ENCODE results near the gene PCDHGA2. TPM values are rescaled to one million over a fixed set of nuclear protein-coding genes. Genes with fewer than 3 reads are reported as not detected.

The PCDHGA2 gene
- total RNA-seq, 2 donors from 2014 or later, result 0.22 to 0.50 TPM

DNA sequence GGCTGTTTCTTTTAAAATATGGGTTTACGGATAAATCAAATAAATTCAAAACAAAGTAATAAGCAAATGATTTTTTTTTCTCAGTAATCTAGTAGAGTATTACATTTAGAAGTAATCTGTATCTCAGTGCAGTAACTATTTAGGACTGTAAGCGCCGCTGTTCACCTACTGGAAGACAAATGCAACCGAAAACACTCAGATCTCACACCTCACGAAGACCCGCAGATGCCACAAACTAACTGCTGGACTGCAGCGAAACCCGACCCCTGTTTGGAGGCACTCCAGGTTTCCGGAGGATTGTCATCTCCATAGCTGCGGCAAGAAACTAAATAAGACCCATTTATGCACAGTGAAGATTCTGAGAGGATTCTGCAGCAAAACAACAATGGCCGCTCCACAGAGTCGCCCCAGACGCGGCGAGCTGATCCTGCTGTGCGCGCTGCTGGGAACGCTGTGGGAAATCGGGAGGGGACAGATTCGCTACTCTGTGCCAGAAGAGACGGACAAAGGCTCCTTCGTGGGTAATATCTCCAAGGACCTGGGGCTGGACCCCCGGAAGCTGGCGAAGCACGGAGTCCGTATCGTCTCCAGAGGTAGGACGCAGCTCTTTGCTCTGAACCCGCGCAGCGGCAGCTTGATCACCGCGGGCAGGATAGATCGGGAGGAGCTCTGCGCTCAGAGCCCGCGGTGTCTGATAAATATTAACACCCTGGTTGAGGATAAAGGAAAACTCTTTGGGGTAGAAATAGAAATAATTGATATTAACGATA lies 54.1 kb downstream of the PCDHGA2 start, which contains the start of gene PCDHGA8:
Gene PCDHGA8 (plus strand): TSS at position 205 of the 770 bp plus-strand sequence. CDS start 181 bp downstream, at position 386.
- TF ChIP-seq, protein P1, sequence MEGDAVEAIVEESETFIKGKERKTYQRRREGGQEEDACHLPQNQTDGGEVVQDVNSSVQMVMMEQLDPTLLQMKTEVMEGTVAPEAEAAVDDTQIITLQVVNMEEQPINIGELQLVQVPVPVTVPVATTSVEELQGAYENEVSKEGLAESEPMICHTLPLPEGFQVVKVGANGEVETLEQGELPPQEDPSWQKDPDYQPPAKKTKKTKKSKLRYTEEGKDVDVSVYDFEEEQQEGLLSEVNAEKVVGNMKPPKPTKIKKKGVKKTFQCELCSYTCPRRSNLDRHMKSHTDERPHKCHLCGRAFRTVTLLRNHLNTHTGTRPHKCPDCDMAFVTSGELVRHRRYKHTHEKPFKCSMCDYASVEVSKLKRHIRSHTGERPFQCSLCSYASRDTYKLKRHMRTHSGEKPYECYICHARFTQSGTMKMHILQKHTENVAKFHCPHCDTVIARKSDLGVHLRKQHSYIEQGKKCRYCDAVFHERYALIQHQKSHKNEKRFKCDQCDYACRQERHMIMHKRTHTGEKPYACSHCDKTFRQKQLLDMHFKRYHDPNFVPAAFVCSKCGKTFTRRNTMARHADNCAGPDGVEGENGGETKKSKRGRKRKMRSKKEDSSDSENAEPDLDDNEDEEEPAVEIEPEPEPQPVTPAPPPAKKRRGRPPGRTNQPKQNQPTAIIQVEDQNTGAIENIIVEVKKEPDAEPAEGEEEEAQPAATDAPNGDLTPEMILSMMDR (IDR thresholded peaks at IDR 0.05), result no peak
- Histone ChIP-seq H3K36me3 (no peaks in the 10 kb centered on the region), H3K4me1 (no peaks in the 10 kb centered on the region), H3K9me3 (no peaks in the 10 kb centered on the region), H3K27me3 (no peaks in the 10 kb centered on the region), H3K4me3 (no peak within 1 kb of the TSS), H3K9ac (ENCODE audit: low read depth in 2 of 2, low read length in 2 of 2) (no peak within 1 kb of the TSS), H3K27ac (no peak within 1 kb of the TSS)
- intact Hi-C loops (cut with DNase I), result no loop called here
- DNase-seq, result no peak

Other genes with a start within 250 kb of the PCDHGA2 start
- 1 to 10 TPM in 1 of 2 donors, under 1 TPM in 1; 0.40 to 1.6 TPM for gene PCDHB2, start 244.1 kb upstream of the PCDHGA2 start, total RNA-seq
- gene PCDHB3, start 238.3 kb upstream of the PCDHGA2 start, total RNA-seq, result 1 to 10 TPM in 1 of 2 donors, under 1 TPM in 1; 0.40 to 1.5 TPM
- under 1 TPM; 0.17 to 0.96 TPM for gene PCDHB4, start 216.9 kb upstream of the PCDHGA2 start, total RNA-seq
- gene PCDHB5, start 203.6 kb upstream of the PCDHGA2 start, total RNA-seq, result under 1 TPM; 0.10 to 0.66 TPM
- gene PCDHB6, start 188.7 kb upstream of the PCDHGA2 start, total RNA-seq, result under 1 TPM; 0.11 to 0.15 TPM
- under 1 TPM; 0.15 to 0.40 TPM for gene PCDHB7, start 166.1 kb upstream of the PCDHGA2 start, total RNA-seq
- under 1 TPM; 0.25 to 0.40 TPM for gene PCDHB8, start 161.0 kb upstream of the PCDHGA2 start, total RNA-seq
- gene PCDHB16, start 156.4 kb upstream of the PCDHGA2 start, total RNA-seq, result under 1 TPM; 0.17 to 0.53 TPM
- under 1 TPM; 0.47 to 0.53 TPM for gene PCDHB9, start 151.6 kb upstream of the PCDHGA2 start, total RNA-seq
- 1 to 10 TPM in 1 of 2 donors, under 1 TPM in 1; 0.17 to 1.1 TPM for gene PCDHB10, start 146.4 kb upstream of the PCDHGA2 start, total RNA-seq
- gene PCDHB11, start 139.1 kb upstream of the PCDHGA2 start, total RNA-seq, result 1 to 10 TPM in 1 of 2 donors, under 1 TPM in 1; 0.59 to 2.2 TPM
- under 1 TPM; 0.40 to 0.56 TPM for gene PCDHB12, start 130.0 kb upstream of the PCDHGA2 start, total RNA-seq
- 1 to 10 TPM in 1 of 2 donors, under 1 TPM in 1; 0.40 to 1.3 TPM for gene PCDHB13, start 124.8 kb upstream of the PCDHGA2 start, total RNA-seq
- gene PCDHB14, start 115.4 kb upstream of the PCDHGA2 start, total RNA-seq, result 1 to 10 TPM in 1 of 2 donors, under 1 TPM in 1; 0.62 to 1.8 TPM
- 1 to 10 TPM in 1 of 2 donors, under 1 TPM in 1; 0.27 to 1.8 TPM for gene PCDHB15, start 93.4 kb upstream of the PCDHGA2 start, total RNA-seq
- 1 to 10 TPM in 1 of 2 donors, under 1 TPM in 1; 0.21 to 1.1 TPM for gene SLC25A2, start 34.7 kb upstream of the PCDHGA2 start, total RNA-seq
- 10 to 100 TPM; 49.3 to 70.2 TPM for gene TAF7, start 18.0 kb upstream of the PCDHGA2 start, total RNA-seq
- under 1 TPM; 0.10 to 0.37 TPM for gene PCDHGA1, start 8.2 kb upstream of the PCDHGA2 start, total RNA-seq
- gene PCDHGA3, start 5.1 kb downstream of the PCDHGA2 start, total RNA-seq, result under 1 TPM; 0.10 to 0.21 TPM
- gene PCDHGB1, start 11.3 kb downstream of the PCDHGA2 start, total RNA-seq, result 1 to 10 TPM in 1 of 2 donors, under 1 TPM in 1; 0.15 to 1.7 TPM
- gene PCDHGA4, start 16.3 kb downstream of the PCDHGA2 start, total RNA-seq, result 1 to 10 TPM in 1 of 2 donors, under 1 TPM in 1; 0.20 to 1.4 TPM
- 1 to 10 TPM in 1 of 2 donors, under 1 TPM in 1; 0.47 to 1.8 TPM for gene PCDHGB2, start 21.2 kb downstream of the PCDHGA2 start, total RNA-seq
- 1 to 10 TPM in 1 of 2 donors, under 1 TPM in 1; 0.52 to 1.1 TPM for gene PCDHGA5, start 25.4 kb downstream of the PCDHGA2 start, total RNA-seq
- 1 to 10 TPM in 1 of 2 donors, under 1 TPM in 1; 0.57 to 1.1 TPM for gene PCDHGB3, start 31.5 kb downstream of the PCDHGA2 start, total RNA-seq
- gene PCDHGA6, start 35.1 kb downstream of the PCDHGA2 start, total RNA-seq, result 1 to 10 TPM in 1 of 2 donors, under 1 TPM in 1; 0.82 to 1.5 TPM
- gene PCDHGA7, start 44.0 kb downstream of the PCDHGA2 start, total RNA-seq, result 1 to 10 TPM in 1 of 2 donors, under 1 TPM in 1; 0.59 to 1.0 TPM
- gene PCDHGB4, start 48.9 kb downstream of the PCDHGA2 start, total RNA-seq, result under 1 TPM; 0.69 to 0.96 TPM
- under 1 TPM; 0.17 to 0.48 TPM for gene PCDHGA8, start 53.9 kb downstream of the PCDHGA2 start, total RNA-seq
- 1 to 10 TPM; 2.1 to 3.1 TPM for gene PCDHGB5, start 59.2 kb downstream of the PCDHGA2 start, total RNA-seq
- gene PCDHGA9, start 64.0 kb downstream of the PCDHGA2 start, total RNA-seq, result 1 to 10 TPM; 1.1 to 2.2 TPM
- gene PCDHGB6, start 69.3 kb downstream of the PCDHGA2 start, total RNA-seq, result 1 to 10 TPM; 1.0 to 1.8 TPM
- gene PCDHGA10, start 74.2 kb downstream of the PCDHGA2 start, total RNA-seq, result 1 to 10 TPM; 2.7 to 4.7 TPM
- 1 to 10 TPM; 2.5 to 3.3 TPM for gene PCDHGB7, start 78.9 kb downstream of the PCDHGA2 start, total RNA-seq
- 1 to 10 TPM; 1.3 to 1.6 TPM for gene PCDHGA11, start 82.3 kb downstream of the PCDHGA2 start, total RNA-seq
- gene PCDHGA12, start 91.7 kb downstream of the PCDHGA2 start, total RNA-seq, result 1 to 10 TPM; 1.0 to 1.5 TPM
- 10 to 100 TPM; 13.1 to 22.2 TPM for gene PCDHGC3, start 137.2 kb downstream of the PCDHGA2 start, total RNA-seq
- under 1 TPM; 0.35 to 0.64 TPM for gene PCDHGC4, start 146.3 kb downstream of the PCDHGA2 start, total RNA-seq
- gene PCDHGC5, start 150.3 kb downstream of the PCDHGA2 start, total RNA-seq, result under 1 TPM; 0.32 to 0.64 TPM